Gastroesophageal sphincter (tissue), 3 donors: Measurements from ENCODE around the gene REEP6.

Experiments
- EP300 ChIP-seq: sonication (generic); formaldehyde crosslinking; IDR thresholded peaks from one replicate; pipeline ENCODE4 v1.6.1; 2017; ENCODE audit warnings: antibody characterized with exemption, mild to moderate bottlenecking
- POLR2A ChIP-seq, 2 donors: fragments of 450-650 bp; IDR thresholded peaks; one replicate each; pipeline ENCODE4 v1.6.1; 2017; ENCODE audit warnings: antibody characterized with exemption in 2 of 2, mild to moderate bottlenecking in 2 of 2, moderate library complexity in 1 of 2
- POLR2AphosphoS5 ChIP-seq: sonication (generic); formaldehyde crosslinking; IDR thresholded peaks from one replicate; pipeline ENCODE4 v1.6.1; 2017; ENCODE audit warnings: antibody characterized with exemption
- TF ChIP-seq, protein P1 (sequence below), 4 experiments: fragments of 200-600 bp in 2 of 4; fragments of 450-650 bp in 2 of 4; sonication (generic) in 1 of 4; IDR thresholded peaks; one replicate each; pipeline ENCODE4 v1.5.1; 2017 to 2019; ENCODE audit warnings: antibody characterized with exemption in 4 of 4, mild to moderate bottlenecking in 2 of 4, moderate library complexity in 2 of 4

GRCh38 chr19:1466461-1467214 lies 24.3 kb upstream of the REEP6 start:
- no peak for TF ChIP-seq POLR2AphosphoS5
- TF ChIP-seq, protein P1, sequence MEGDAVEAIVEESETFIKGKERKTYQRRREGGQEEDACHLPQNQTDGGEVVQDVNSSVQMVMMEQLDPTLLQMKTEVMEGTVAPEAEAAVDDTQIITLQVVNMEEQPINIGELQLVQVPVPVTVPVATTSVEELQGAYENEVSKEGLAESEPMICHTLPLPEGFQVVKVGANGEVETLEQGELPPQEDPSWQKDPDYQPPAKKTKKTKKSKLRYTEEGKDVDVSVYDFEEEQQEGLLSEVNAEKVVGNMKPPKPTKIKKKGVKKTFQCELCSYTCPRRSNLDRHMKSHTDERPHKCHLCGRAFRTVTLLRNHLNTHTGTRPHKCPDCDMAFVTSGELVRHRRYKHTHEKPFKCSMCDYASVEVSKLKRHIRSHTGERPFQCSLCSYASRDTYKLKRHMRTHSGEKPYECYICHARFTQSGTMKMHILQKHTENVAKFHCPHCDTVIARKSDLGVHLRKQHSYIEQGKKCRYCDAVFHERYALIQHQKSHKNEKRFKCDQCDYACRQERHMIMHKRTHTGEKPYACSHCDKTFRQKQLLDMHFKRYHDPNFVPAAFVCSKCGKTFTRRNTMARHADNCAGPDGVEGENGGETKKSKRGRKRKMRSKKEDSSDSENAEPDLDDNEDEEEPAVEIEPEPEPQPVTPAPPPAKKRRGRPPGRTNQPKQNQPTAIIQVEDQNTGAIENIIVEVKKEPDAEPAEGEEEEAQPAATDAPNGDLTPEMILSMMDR (IDR thresholded peaks at IDR 0.05) = no peak
- no peak for TF ChIP-seq EP300
- TF ChIP-seq POLR2A (IDR thresholded peaks at IDR 0.05) = no peak
